HL-60 (cell line): ENCODE data around the gene CD300H.
A peak's percentile ranks its signal among the peaks of the same experiment; 100 is the strongest.

Experiments
- DNase-seq, 2 experiments: peaks; one replicate each; pipeline ENCODE4 v3.0.0-alpha.2; 2010 to 2020; ENCODE audit warnings: low read depth in 1 of 2, low spot score in 1 of 2
- H3K27ac ChIP-seq: fragments of 250-450 bp; sonication (Bioruptor Pico); replicated peaks from 2 replicates; pipeline ENCODE4 v1.5.1; 2020; ENCODE audit warnings: mild to moderate bottlenecking, moderate library complexity
- H3K27me3 ChIP-seq: fragments of 250-450 bp; sonication (Bioruptor Pico); 2 replicates; pipeline ENCODE4 v1.5.1; 2021; ENCODE audit warnings: mild to moderate bottlenecking, moderate library complexity; ENCODE audit not compliant: insufficient read depth, poor library complexity, severe bottlenecking
- H3K4me3 ChIP-seq: replicated peaks from 2 replicates; pipeline ENCODE4 v1.5.1; 2011; ENCODE audit warnings: mild to moderate bottlenecking, control low read depth, low read length; ENCODE audit not compliant: insufficient read depth
- CTCF ChIP-seq: IDR thresholded peaks from one replicate; pipeline ENCODE4 v1.5.1; 2011; ENCODE audit warnings: low read length, control low read depth, inconsistent platforms; ENCODE audit not compliant: insufficient read depth
- GABPA ChIP-seq: IDR thresholded peaks from 2 replicates; pipeline ENCODE4 v1.6.1; 2012; ENCODE audit warnings: low read depth
- POLR2AphosphoS5 ChIP-seq: IDR thresholded peaks from 2 replicates; pipeline ENCODE4 v1.6.1; 2012; ENCODE audit warnings: low read depth
- REST ChIP-seq: IDR thresholded peaks from 2 replicates; pipeline ENCODE4 v1.6.1; 2012; ENCODE audit warnings: low read depth; ENCODE audit not compliant: insufficient replicate concordance
- SPI1 ChIP-seq: IDR thresholded peaks from 2 replicates; pipeline ENCODE4 v1.6.1; 2012; ENCODE audit warnings: low read depth, mild to moderate bottlenecking, borderline replicate concordance

Gene CD300H

GRCh38 chr17:74599448-74599939, 32.2 kb upstream of the CD300H start:
- Histone ChIP-seq H3K4me3 (no peak overlapping the region), H3K27ac (no peak overlapping the region), H3K27me3 (no peaks in the 10 kb centered on the region)
- TF ChIP-seq CTCF = no peak
- TF ChIP-seq SPI1 = no peak
- no peak for TF ChIP-seq POLR2AphosphoS5
- no peak for TF ChIP-seq REST
- TF ChIP-seq GABPA = no peak
- DNase-seq = peak in 1 of 2 experiments; percentile 72

GRCh38 chr17:74599023-74599399, 31.7 kb upstream of the CD300H start:
- Histone ChIP-seq H3K27me3 (no peaks in the 10 kb centered on the region), H3K27ac (no peak overlapping the region), H3K4me3 (no peak overlapping the region)
- TF ChIP-seq GABPA (no peak), SPI1 (no peak), CTCF (no peak), POLR2AphosphoS5 (no peak), REST (no peak)
- DNase-seq = peak; percentile 34 to 75

GRCh38 chr17:74598346-74599022, 31.2 kb upstream of the CD300H start:
- Histone ChIP-seq H3K27me3 (no peaks in the 10 kb centered on the region), H3K27ac (no peak overlapping the region), H3K4me3 (no peak overlapping the region)
- DNase-seq = no peak
- TF ChIP-seq POLR2AphosphoS5 (no peak), SPI1 (no peak), CTCF (no peak), REST (no peak), GABPA (no peak)
